ENCODE results near the gene MARK3. TPM values are rescaled to one million over a fixed set of nuclear protein-coding genes. Genes with fewer than 3 reads are reported as not detected.
A peak's percentile ranks its signal among the peaks of the same experiment; 100 is the strongest.

MARK3 gene
- total RNA-seq (2021; ENCODE audit: unreplicated experiment) (72.5 TPM), Bru-seq, nascent RNA (percentile 88 among the genes with signal in this experiment), BruChase-seq, experiment 1, labeled RNA remaining after a 6-hour chase (percentile 85 among the genes with signal in this experiment), BruChase-seq, experiment 2, labeled RNA remaining after a 2-hour chase (percentile 87 among the genes with signal in this experiment)
- polyA plus RNA-seq (2012), result 58.5 and 65.3 TPM in 2 replicates
- long read RNA-seq, transcript MARK3-202 (16 exons, 3,283 nt), result major isoform, 96 of 213 reads
- long read RNA-seq, transcript MARK3-201 (16 exons, 2,911 nt), result minor isoform, 32 of 213 reads
- long read RNA-seq, transcript MARK3-207 (17 exons, 2,298 nt), result minor isoform, 8 of 213 reads
- long read RNA-seq, partial matches to known transcripts, result 18 of 213 reads
- long read RNA-seq, other reads (novel, unspliced or antisense), result 59 of 213 reads

DNA sequence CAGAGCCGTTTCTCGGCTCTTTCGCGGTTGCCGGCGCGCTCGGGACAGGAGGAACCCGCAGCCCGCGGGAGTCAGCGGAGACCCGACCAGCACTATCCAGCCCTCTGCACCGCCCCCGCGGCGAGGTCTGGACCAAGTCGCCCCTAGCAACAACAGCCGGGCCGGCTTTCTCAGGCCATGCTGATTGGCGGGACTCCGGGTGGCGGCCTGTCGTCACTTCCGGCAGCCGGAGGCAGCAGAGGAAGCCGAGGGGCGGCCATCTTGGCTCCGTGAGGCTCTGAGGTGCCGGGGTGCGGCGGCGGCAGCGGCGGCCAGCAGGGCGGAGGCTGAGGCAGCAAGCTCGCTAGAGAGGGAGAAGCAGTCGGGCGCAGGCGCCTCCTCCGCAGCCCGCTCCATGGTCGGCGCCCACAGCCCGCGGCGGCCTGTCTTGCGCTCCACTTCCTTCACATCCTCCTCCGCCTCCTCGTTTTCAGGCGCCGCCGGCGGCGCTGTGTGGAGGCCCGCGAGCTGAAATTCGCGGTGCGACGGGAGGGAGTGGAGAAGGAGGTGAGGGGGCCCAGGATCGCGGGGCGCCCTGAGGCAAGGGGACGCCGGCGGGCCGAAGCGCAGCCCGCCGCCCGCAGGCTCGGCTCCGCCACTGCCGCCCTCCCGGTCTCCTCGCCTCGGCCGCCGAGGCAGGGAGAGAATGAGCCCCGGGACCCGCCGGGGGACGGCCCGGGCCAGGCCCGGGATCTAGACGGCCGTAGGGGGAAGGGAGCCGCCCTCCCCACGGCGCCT, at the start of gene MARK3:
MARK3 (plus strand) TSS at position 264 of the 777 bp plus-strand sequence. CDS start 615 bp downstream, outside the sequence.
- intact Hi-C loops (cut with micrococcal nuclease), result loop anchor here (5.0 kb wide), 1 partner anchor 53 kb away; the partner anchor contains the start of gene EIF5
- Histone ChIP-seq H3K9me2 (ENCODE audit: insufficient read depth) (no peaks in the 10 kb centered on the region), H3K4me2 (ENCODE audit: low read length) (peak within 1 kb of the TSS; percentile 77), H3K27ac (ENCODE audit: low read depth, low read length) (peak within 1 kb of the TSS; percentile 87), H4K20me1 (ENCODE audit: insufficient read depth) (peaks cover 9% of the 10 kb centered on the region; the same call in 1 of the 2 replicates), H3K36me3 (ENCODE audit: control insufficient read depth in 1 of 2, insufficient read depth in 2 of 2, low read length in 2 of 2) (no peaks in the 10 kb centered on the region), H3K9ac (ENCODE audit: low read length) (peak within 1 kb of the TSS; percentile 94), H3K79me2 (ENCODE audit: insufficient read depth, low read length) (peaks cover 51% of the 10 kb centered on the region), H3K27me3 (ENCODE audit: insufficient read depth, low read length) (no peaks in the 10 kb centered on the region), H3K4me3 (replicated peaks in 1 of 2; ENCODE audit: low read depth in 1 of 2, low read length in 2 of 2) (peak within 1 kb of the TSS; percentile 97 to 98), H2AFZ (ENCODE audit: low read depth, low read length, poor library complexity, severe bottlenecking) (no peak within 1 kb of the TSS), H3K4me1 (ENCODE audit: control insufficient read depth in 1 of 2, insufficient read depth in 2 of 2, low read length in 2 of 2) (peaks cover 10 to 25% of the 10 kb centered on the region in 2 experiments), H3K9me3 (ENCODE audit: control insufficient read depth in 1 of 2, insufficient read depth in 1 of 2, low read depth in 1 of 2, low read length in 2 of 2) (no peaks in the 10 kb centered on the region)
- ChIA-PET POLR2A (no interaction called here), CTCF (no interaction called here), RAD21 (ENCODE audit: low non-redundant PET in 1 of 2, low total read pairs in 2 of 2, uncharacterized antibody in 2 of 2, unreplicated experiment in 2 of 2) (no interaction called here)
- DNase-seq (ENCODE audit: low read depth, low spot score), result peak; percentile 86
- BruUV-seq (replicated peaks), result no TSS peak
- peak; percentile 78 for TF ChIP-seq POLR2A (IDR thresholded peaks at IDR 0.05; ENCODE audit: borderline replicate concordance, extremely low read depth, insufficient read depth, insufficient read length)
- peak; percentile 11 for TF ChIP-seq ZBTB33 (IDR thresholded peaks at IDR 0.05; ENCODE audit: extremely low read depth, insufficient replicate concordance, low read length)
- peak; percentile 27 for TF ChIP-seq TCF7L2 (IDR thresholded peaks at IDR 0.05; ENCODE audit: borderline replicate concordance, extremely low read depth, insufficient read depth, insufficient read length)
- TF ChIP-seq MAX (IDR thresholded peaks at IDR 0.05), result peak; percentile 48; the same call in 1 of the 2 replicates
- peak; percentile 99 for TF ChIP-seq EGR1 (IDR thresholded peaks at IDR 0.05; ENCODE audit: low read depth)
- TF ChIP-seq SP1 (IDR thresholded peaks at IDR 0.05; ENCODE audit: low read depth), result peak; percentile 54
- no peak for TF ChIP-seq RAD21 (IDR thresholded peaks at IDR 0.05; ENCODE audit: low read depth)
- peak in 2 of 3 experiments; percentile 21 to 29; a peak in 3 of 6 replicates for TF ChIP-seq CTCF (IDR thresholded peaks at IDR 0.05 in 2 of 3, conservative IDR thresholded peaks at IDR 0.05 in 1 of 3; ENCODE audit: borderline replicate concordance in 1 of 3, insufficient read depth in 1 of 3, low read depth in 2 of 3, low read length in 2 of 3)
- TF ChIP-seq POLR2AphosphoS5 (IDR thresholded peaks at IDR 0.05; ENCODE audit: low read depth, low read length), result peak; percentile 89
- no peak for TF ChIP-seq EZH2 (IDR thresholded peaks at IDR 0.05)
- TF ChIP-seq CBX3 (IDR thresholded peaks at IDR 0.05; ENCODE audit: low read depth), result no peak; the same call in 1 of the 2 replicates
- peak; percentile 97 for TF ChIP-seq YY1 (IDR thresholded peaks at IDR 0.05; ENCODE audit: extremely low read depth, insufficient replicate concordance, low read depth, low read length)
- TF ChIP-seq ZFX (IDR thresholded peaks at IDR 0.05), result peak; percentile 74; the same call in 1 of the 2 replicates
- peak; percentile 77; the same call in 1 of the 2 replicates for TF ChIP-seq SIN3A (IDR thresholded peaks at IDR 0.05; ENCODE audit: low read depth)
- no peak for TF ChIP-seq ZNF274 (IDR thresholded peaks at IDR 0.05; ENCODE audit: low read depth, low read length)
- ATAC-seq, result peak; percentile 97
